HG02885 (cell line): ENCODE data around the gene CFDP1.
"Not testable (repeated sequence)": the region's sequence is repeated elsewhere in the genome, so short reads cannot be mapped to it uniquely, and the experiment has no call there.

Experiments
- ATAC-seq: cut with Tn5 transposase; IDR thresholded peaks from one replicate; pipeline ENCODE4 v1.9.1; 2021; ENCODE audit warnings: mild to moderate bottlenecking; ENCODE audit not compliant: unreplicated experiment, poor library complexity

The CFDP1 gene

DNA sequence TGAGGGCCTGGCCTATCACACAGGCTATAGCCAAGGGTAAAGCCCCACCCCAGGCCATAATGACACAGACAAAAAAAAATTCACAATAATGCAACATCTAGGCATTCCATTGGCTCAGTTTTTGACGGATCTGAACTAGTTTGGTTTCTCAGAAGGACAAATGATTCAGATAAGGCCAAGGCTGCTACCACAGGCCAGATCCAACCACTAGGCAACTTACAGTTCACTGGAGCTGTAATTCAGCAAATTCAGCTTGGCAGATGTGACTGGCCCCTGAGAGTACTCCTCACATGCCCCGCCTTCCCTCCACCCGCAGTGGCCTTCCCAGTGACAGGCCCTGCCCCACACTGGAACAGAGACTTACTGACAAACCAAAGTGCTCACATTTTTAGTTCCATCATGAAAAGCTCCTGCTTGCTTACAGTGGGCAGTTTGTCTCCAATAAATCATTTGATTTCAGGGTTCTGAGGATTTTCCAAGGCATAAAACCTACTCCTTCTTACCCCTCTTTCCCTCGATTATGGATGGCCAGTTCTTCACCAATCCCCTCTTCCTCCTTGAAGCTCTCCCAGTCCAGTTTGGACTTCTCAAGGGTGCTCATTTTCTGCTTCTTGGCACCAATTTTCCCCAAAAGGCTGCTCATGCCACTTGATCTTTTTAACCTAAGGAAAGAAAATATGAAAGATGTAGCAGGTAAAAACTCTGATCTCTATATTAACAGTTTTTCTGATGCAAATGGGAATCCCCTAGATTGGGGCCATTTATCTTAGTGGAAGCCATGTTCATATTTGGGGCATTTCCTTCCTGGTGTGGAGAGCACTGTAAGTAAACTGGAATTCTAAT, 128.6 kb downstream of the CFDP1 start:
- no peak for ATAC-seq

DNA sequence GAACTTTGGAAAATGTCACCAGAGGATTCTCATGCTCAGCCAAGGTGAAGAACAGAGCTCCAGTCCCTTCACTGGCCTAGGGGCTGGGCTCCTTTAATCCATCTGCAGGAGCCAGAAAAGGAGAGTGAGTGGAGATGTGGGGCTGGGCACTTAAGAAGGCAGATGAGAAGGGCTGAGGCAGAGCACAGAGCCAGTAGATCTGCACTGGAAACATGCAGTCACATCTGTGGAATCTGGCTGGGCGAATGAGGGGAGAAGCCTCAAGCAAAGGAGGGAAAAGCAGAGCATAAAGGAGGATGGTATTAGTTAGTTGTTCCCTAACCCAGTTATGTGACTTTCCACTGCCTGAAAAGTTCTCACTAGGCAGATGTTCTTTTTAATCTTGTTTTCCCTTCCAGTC, 131.5 kb downstream of the CFDP1 start:
- ATAC-seq, result no peak

DNA sequence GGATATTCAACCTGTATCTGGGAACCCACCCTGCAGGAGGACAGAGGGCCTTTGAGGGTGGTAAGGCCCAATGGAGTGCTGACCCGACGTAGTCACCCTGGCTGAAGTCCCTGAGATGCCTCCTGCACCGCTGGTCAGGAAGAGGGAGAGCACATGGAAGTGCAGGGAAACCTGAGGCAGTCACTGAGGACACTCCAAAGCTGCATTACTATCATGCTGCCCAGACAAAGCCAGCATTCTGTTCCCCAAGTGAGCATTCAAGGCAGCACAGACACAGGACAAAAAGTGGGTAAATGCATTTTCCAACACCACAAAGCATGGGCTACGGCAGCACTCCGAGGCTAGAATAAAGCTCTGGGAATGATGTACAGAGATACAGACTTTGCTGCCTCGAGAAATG, 135.0 kb downstream of the CFDP1 start:
- no peak for ATAC-seq

DNA sequence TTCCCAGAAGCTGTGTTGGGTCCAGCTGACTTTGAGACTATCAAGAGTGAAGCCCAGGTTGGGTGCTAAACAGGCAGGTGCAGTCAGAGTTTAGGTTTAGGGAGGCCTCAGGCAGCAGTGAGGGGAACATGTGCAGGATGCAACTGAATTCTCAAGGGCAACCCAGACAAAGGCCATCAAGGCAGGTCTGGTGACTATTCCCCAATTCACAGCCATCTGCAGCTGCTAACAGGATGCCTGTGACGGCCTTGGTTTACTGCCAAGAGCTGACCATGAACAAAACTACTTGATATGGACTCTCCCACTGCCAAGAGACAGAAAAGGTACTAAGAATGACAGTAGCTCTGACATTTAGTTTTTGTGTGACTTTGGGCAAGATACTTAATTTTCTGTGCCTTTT, 136.7 kb downstream of the CFDP1 start:
- no peak for ATAC-seq

DNA sequence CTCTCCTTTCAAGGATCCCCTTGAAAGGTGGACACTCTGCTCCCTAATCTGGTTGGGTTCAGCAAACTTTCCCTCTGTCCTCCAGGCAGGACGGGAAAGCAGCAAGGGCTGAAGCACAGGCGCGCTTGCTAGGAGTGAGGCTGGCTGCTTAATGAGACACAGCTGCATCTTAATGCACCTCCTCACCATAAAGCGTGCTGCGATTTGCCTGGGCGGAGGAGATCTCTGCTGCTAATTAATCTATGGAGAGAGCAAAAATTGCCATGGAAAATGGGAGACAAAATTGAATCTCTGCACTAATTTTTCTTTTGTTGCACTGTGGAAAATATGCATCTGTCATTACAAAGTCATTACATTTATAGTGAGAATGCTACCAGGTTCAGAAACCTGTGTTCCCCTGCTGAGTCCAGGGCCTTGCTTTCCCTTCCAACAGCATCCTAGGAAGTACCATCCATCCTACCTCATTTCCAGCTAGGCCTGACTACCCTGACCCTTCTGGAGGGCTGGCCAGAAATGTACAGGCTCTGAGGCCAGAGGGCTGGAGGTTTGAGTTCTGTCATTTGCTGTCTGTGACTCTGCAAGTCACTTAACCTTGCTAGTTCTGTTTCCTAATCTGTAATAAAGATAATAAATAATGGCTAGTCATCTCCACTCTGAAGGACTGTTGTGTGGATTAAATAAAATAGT, 138.4 kb downstream of the CFDP1 start:
- ATAC-seq, result no peak

DNA sequence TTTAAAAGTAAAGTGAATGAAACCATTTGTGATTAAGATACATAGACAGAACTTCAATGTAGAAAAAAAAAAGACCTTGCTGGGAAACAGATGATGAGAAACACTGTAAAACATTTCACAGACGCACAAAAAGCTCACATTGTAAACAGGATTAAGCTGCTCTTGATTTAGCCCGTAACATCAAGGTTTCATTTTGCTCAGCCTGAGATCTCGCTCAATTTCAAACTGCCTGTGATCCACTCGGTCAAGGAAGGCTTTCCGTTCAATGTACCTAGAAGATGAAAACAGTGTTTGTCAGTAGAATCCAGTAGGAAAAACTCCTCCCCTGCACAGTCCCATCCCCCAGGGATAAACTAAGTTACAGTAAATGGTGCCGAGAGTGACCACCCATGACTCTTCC, 139.5 kb downstream of the CFDP1 start:
- ATAC-seq, result no peak

DNA sequence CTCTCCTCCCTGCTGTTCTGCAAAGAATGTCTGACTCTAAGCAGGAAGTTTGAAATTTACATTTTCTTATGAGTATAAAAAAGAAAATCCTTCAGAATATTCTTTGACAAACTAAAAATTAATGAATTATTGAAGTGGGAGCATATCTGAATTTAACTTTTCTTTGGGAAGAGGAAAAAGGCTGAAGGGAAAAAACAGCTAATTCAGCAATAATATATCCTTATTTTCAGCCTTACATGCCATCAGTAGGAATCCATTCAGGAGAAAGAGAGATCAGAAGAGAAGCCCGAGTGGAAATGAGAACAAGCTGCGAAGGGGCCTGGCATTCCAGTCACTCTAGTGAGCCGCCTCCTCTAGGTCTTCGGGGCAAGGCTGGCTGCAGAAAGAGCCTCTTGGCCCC, 140.1 kb downstream of the CFDP1 start:
- no peak for ATAC-seq

DNA sequence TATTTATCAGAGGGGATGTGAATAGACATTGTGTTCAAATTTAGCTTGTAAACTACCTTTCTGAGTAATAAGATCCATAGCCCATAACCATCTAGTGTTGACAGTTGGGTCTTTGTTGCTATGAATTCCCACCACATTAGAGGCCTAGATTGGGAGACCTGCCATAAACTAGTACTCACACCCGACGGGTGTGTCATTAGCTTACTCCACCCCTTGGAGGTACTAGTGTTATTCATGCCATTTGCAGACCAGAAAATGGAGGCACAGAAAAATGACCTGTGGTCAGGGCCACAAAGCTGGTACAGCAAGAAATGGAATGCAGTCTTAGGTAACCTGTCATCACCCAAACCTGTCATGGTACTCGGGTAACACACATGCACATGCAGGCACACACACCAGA, 140.6 kb downstream of the CFDP1 start:
- ATAC-seq, result no peak

DNA sequence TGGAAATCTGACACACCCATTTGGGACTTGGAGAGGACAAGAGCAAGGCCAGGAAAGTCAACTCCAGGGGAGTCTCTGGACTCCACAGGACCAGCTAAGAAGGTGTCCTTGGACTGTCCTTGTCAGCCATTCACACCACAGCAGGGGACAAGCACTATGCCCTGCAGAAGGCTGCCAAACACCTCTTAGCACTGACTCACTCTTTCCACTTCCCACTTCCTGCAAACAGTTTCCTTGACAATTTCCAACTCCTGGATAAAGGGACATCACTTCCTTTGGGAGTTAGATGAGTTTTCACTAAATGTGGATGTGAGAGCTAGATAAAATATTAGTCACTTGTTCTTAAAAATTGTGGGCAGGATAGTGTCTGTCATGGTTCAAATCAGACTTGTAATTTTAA, 144.1 kb downstream of the CFDP1 start:
- ATAC-seq, result no peak

DNA sequence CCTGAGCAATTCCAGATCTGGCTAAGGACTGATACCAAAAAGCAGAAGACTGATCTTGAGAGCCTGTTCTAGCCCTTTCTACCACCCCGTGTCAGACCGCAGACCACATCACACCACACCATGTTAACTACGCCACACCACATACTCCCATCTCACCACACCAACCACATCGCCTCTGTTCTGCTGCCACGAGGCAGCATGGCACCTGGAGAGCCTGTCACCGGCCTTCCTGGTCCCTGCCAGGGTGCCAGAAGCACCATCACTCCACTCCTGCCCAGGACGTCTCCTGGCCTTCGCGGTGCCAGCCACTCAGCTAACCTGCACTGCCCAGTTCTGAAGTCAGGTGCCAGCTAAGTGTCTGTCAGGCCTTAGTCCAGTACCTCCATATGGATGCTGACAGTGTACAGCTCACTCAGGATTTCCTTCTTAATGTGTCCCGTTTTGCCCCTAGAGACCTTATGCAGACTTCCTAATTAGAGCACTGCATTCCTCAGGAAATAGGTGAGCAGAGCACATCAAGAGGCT, 144.6 kb downstream of the CFDP1 start:
- ATAC-seq, result peak; percentile 83

DNA sequence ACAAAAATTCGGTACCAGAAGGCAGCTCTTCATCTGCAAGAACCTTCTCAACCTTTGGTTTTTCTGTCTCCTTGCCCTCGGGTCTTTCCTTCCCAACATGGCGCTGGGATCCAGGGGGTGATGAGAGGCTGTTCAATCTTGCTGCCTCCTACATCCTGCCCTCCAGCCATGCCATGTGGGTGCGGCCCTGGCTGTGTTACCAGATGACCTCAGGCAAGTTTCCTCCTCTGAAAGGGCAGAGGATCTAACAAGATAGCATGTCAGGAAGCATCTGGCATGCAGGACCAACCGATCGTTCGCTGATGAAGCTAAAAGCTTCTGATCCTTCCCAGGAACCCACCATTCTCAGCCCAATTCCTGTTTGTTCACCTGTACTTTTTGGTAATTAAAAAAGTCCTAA, 145.1 kb downstream of the CFDP1 start:
- ATAC-seq, result no peak

DNA sequence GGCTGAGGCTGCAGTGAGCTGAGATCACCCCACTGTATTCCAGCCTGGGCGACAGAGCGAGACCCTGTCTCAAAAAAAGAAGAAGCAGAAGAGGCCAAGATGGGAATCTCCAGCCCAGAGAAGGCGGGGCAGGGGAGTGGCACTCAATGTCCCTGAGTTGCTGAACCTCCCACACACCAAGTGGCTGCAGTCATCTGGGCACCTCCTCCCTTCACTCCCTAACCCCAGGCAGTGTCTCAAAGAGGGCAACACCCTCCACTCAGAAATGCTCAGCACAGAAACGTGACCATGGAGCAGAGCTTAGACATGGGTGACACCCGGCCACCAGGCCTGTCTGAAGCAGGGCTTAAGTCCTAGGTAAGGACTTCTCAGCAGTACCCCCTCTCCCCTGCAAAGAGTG, 145.6 kb downstream of the CFDP1 start:
- no peak for ATAC-seq

DNA sequence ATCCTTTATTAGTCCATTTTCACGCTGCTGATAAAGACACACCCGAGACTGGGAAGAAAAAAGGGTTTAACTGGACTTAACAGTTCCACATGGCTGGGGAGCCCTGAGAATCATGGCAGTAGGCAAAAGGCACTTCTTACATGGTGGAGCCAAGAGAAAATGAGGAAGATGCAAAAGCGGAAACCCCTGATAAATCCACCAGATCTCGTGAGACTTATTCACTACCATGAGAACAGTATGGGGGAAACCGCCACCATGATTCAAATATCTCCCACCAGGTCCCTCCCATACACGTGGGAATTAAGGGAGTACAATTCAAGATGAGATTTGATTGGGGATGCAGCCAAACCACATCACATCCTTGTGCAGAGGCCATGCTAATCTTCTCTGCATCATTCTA, 146.9 kb downstream of the CFDP1 start:
- no peak for ATAC-seq

DNA sequence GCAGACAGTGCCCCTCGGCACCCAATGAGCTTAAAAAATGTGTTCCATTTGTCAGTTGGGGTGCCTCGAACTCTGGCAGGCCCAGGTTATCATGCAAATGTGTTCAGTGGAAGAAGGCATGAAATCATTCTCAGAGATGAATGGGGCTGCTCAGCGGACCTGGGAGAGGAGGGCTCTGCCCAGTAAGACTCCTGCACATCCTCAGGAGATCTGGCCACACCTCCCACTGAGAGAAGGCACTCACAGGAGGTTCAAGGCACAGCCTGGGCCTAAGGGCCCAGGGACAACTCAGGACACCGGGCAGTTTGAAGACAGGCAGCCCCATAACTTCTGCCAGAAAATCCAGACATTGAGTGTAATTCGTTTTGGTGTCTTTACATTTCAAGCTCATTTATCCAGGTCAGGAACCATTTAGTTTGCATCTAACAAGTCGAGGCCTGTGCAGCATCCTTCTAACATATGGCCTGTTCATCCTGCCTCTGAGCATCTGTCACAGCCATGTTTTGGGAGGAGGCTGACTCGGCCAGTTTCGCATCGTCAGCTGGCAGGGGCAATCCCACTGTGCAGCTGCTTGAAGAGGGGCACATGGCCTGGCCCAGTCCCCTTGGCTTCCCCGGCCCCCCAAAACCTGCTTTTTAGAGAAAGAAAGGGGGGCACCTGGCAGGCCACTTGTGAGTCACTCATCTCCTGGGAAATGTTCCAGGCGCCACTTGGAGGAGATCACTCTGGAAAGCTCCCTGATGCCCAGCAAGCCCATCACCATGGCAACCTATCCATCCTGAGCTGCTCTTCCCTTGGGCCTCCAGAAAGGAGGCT, 150.6 kb downstream of the CFDP1 start:
- ATAC-seq, result no peak

DNA sequence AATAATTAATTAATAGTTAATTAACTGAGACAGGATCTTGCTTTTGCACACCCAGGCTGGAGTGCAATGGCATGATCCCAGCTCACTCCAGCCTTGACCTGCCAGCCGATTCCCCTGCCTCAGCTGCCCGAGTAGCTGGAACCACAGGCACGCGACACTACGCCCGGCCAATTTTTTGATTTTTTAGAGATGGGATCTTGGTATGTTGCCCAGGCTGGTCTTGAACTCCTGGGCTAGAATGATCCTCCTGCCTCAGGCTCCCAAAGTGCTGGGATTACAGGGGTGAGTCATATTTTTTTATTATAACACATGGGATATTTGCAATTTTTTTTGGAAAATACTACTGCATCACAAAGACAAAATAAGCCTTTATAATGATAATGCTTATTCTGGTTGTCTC, 151.5 kb downstream of the CFDP1 start:
- no peak for ATAC-seq

DNA sequence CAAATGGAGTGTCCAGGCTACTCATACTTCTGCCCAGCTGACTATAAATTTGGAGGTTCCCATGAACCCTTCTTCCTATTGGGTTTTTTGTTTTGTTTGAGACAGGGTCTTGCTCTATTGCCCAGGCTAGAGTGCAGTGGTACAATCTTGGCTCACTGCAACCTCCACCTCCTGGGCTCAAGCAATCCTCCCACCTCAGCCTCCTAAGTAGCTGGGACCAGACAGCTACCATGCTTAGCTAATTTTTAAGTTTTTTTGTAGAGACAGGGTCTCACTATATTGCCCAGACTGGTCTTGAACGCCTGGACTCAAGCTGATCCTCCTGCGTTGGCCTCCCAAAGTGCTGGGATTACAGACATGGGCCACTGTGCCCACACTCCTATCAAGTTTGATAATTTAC, 152.3 kb downstream of the CFDP1 start:
- not testable (repeated sequence) for ATAC-seq

DNA sequence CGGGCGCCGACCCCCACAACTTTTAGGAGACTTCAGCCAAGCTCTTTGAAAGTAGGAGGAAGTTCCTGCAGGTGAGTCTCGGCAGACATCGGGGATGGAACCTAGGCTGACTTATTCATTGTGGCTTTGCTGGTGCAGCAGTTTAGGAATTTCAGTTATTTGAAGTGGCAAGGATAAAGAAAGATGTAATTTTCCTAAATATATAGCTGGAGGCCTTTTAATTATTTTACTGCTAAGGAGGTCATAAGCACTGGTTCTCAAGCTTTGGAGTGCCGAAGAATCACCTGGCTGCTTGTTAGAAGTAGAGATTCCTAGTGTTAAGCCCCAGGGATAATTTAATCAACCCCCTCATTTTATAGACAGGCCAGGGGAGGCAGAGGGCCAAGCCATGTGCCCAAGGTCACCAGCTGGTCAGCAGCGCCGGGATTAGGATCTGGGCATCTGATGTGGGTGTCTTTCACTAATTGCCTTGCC, 152.9 kb downstream of the CFDP1 start:
- ATAC-seq, result no peak

DNA sequence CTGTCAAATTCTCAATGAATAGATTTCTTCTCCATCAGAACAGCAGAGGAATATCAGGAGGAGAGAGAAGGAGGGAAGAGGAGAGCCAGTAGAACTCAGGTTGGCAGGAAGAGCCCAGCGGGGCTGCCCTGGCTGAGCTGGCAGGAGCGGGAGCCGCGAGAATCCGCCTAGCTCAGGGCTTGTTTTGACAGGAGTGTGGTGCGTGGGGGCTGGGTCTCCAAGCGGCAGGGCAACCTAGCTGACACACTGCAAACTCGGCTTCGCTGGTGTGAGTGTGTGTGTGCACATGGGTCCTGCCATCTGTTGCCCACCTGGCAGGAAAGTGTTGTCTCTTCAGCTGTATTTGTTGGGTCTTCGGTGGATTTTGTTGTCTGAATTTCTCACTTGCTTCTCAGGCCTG, 154.0 kb downstream of the CFDP1 start:
- no peak for ATAC-seq

DNA sequence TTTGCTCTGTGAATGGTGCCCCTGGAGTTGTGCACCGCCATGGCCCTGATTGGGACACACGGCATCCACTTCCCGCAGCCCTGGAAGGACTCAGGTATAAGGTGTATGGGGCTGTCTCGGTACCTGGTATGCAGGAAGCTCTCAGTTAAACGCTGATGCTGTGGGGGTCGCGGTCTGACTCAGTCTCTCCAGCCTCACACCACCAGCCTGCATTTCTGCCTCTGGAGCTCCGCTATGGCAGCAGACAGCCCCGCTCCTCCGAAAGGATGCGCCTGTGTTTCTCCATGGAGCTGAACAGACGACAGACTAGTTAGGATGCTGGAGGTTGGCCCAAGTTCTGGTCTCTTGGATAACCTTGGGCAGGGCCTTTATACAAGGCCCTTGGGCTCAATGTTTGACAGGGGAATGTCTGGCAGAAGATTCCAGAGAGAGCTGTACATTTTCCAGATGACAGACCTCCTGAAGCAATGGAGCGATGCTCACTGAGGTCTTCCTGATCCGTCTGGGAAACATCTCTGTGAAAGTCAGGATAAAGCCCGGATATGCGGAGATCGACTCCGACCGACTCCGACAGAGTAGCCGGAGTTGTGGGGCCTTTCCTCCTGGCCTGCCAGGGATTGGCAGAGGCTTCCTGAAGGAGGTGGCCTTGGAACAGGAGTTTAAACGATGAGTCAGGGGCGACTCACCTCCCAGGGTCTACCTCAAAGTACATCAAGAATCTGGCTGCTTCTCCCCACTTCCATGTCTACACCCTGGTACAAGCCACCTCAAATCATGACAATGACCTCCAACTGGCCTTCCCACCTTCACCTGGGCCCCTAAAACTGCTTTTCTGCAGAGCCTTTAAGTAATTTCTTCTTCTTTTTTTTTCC, 160.0 kb downstream of the CFDP1 start:
- no peak for ATAC-seq

DNA sequence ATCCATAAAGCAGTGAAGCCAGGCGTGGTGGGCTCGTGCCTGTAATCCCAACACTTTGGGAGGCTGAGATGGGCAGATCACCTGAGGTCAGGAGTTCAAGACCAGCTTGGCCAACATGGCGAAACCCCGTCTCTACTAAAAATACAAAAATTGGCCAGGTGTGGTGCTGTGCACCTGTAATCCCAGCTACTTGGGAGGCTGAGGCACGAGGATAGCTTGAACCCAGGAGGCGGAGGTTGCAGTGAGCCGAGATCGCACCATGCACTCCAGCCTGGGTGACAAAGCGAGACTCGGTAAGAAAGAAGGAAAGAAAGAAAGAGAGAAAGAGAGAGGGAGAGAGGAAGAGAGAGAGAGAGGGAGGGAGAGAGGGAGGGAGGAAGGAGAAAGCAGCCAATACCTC, 160.7 kb downstream of the CFDP1 start:
- ATAC-seq, result not testable (repeated sequence)
